AG08396 (cell line): ENCODE measurements around the gene NCOA7.
"Not testable (repeated sequence)": the region's sequence is repeated elsewhere in the genome, so short reads cannot be mapped to it uniquely, and the experiment has no call there.

Experiments used
- DNase-seq: peaks from one replicate; pipeline ENCODE4 v3.0.0; 2012; ENCODE audit warnings: low spot score, mixed read lengths

Gene NCOA7

DNA sequence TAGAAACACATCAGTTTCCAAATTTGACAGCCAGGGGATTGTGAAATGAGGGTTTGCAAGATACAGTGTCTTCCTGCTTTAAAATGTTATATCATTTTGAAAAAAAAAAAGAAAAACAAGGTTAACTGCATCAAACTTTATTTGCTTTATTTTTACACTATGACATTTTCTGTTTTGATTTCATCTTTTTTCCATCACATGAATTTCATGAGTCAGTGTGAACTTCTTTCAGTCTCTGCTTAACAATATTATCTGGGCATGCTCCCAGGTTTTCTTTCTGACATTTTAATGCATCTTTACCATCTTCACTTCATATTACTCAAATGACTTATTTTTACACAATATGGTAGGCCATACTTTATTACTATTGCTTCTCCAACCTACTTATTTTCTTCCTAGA lies 1.9 kb downstream of the NCOA7 start:
- DNase-seq = no peak

DNA sequence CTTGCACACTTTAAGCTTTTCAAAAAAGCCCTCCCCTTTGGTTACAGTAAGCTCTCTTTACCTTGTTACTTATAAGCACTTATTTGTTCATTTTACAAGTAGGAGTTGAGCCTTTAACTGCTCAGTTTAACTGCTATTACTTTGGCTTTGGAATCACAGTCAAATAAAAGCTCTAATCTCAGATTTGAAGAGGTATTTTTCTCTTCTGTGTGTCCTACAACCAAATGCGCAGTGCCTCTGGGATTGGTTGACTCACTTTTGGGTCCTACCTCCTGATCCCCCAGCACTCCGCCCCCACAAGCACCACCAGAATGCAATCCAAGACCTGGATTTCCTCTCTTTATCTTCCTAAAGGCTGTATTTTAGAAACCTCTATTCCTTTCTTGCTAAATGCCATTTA lies 2.5 kb downstream of the NCOA7 start:
- no peak for DNase-seq

DNA sequence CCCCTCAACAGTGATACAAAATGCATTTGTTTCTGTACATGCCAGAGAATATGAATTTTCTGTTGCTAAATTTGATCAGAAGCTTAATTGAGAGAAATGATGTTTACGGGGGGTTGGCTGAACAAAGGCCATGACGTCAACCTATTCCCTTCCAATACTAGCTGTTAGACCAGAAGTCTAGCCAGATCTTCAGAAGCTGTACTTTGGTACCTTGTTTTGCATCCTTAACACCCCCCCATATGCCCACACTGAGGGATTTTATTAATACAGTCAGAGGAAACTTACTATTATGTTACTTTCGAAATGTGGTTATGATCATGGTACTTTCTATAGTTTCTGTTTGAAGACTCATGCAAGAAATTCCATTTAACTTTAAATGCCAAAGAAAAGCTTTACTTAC lies 3.1 kb downstream of the NCOA7 start:
- no peak for DNase-seq

DNA sequence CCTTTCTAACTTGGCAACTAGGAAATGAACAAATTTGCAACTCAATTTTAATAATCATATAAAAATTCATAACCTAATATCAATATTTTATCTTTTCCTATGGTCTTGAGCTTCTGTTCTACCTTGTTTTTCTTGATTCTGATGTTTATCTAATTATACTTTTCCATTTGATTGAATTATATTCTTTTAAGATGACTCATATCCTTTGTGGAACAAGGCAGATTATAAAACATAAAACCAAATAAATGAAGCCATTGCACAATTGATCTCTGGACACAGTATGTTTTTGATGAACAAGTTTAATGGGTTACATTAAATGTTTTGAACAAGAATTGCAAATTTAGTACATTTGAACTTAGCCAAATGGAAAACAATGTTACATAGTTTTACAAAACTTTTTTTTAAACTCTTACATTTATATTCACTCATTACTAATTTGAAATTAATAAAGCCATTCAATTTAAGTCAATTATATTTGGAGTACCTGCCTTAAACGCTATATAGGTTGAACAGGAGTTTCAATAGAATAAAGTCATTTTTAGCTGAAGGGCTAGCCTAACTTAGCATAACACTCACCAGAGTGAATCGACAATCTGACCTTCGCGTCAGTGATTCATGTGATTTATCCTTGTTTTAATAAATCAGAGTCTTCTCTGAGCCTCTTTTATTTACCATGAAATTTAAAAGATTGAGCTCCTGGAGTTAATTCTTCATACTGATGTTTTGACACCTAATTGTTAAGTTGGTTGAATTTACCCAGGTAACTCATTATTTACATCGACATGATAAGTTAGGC lies 3.8 kb downstream of the NCOA7 start:
- DNase-seq = no peak

DNA sequence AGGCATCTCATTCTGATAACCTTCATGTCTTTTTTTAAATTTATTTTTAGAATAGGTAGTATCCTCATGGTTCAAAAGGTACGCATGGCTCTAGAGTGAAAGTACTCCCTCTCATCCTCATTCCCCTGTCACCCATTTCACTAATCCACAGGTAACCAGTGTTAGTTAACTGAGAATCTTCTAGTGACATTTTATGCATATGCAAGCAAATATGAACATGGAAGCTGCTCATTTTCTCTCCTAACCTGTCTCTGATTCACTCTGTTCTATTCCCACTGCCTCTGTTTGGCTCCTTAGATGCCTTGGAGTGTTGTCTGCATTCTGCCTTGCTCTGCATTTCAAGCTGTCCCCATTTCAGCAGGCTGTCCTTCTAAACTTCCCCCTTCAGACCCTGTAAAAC lies 4.5 kb downstream of the NCOA7 start:
- no peak for DNase-seq

DNA sequence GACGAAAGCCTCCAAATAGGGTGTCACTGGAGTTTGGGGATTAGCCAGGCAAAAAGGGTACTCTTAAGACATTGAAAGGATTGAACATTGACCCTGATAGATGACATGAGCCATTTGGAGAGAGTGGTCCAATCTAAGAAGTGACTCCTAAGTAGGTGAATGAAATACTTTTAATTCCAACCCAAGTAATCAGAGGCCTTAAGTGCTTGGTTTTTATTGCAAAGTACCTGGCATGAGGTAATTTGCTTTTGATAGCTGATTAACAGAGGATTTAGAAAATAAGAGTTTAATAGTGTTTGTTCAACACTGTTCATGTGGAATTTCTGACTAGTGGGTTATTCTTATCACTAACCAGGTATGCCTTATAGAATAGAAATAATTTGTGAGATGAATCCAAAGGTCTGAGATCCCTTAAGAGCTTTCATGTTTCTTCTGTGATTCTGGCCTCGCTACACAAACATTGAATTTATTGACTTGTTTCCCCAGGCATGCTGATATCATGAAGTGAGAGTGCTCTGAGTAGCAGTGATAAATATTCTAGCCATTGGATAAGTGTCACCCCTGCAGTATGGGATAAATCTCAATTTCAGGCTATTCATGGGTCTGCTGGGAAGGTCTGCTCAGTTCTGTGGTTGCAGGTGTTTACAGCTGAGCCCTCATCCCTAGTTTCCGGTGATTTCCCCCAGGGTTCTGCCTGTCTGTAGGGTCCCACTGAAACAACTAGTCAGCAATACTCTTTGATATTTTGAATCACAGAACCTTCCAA lies 6.5 kb downstream of the NCOA7 start:
- no peak for DNase-seq

DNA sequence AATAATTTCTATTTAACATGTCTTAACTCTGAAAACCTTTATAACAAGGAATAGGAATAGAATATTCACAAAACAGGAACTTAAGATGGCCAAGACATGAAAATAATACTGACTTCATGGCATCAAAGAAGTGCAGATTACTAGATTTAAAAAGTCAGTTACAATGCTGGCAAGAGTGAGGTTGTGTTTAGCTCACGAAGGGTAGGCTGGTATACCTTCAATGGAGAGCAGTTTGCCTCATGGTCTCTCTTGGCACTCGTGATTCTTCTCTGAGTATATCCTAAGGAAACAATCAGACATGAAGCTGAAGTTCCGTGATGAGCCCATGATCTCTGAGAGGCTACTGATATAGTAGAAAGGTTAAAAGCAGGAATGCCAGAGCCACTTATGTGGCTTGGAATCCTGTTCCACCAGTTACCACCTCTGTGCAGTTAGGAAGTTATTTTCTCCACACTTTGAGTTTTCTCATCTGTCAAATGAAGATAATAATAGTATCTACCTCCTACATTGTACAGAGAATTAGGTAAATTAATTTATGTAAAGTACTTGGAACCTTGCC lies 7.2 kb downstream of the NCOA7 start:
- DNase-seq = no peak

DNA sequence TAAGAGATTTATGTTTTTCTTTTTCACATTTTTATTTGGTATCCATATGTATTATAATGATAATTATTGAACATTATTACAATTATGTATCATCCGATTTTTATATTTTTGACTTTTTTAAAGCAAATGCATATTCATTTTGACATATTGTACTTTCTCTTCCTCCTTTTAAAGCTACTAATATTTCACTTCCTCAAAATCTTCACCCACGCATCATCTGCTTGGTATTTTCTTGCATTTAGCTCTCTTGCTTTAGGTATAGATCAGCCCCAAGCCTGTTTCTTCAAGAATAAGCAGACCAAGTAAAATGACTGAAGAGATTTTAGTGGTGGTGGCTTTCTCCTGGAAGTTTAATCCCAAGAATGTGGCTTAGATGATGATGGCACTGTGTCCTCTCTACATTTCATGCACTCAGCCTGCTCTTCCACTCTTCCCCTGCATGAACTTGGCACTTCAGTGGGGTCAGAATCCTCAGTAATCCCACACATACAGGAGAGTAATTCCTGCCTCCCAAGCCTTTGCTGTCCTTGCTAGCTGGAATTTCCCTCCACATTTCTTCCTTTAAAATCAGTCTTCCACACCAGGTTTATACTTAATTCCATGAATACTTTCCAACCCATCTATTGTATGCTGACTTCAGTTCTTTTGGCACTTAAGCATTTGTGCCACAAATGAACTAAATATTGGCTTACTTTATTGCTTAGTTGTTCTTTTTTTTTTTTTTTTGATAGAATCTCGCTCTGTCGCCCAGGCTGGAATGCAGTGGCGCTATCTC lies 8.2 kb downstream of the NCOA7 start:
- DNase-seq = no peak

DNA sequence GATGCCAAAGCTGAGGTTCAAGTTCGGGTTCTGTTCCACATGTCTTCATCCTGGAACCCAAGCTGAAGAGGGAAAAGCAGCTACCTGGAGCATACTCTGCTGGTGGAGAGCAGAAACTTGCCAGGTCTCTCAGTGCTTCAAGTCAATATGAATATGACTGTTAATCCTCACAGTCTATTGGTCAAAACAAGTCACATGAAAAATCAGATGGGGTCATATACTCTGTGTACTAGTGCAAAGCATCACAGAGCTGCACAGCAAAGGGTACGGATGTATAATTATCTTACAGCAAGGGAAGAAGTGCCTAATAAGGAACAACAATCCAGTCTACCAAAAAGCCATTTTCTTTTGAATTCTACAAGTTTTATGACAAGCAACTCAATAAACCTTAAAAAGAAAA lies 11.6 kb downstream of the NCOA7 start:
- DNase-seq = no peak

DNA sequence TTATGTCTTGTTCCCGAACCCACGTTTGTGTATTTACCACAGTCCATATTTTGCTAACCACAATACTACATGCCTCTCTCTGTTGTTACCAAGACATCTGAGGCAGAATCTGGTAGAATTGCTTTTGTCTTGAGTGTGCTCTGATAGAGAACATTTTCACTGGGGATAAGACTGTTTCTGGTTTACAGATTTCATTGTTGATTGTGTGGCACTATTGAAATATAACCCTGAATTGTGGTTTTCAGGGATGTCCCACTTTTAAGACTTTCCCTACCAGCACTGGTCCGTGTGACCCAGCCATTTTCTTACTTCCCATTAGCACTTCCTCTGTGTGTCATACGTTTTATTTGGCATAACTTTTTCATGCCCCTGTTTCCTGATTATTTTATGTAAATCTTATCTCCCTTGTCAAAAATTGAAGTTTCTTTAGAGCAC lies 12.2 kb downstream of the NCOA7 start:
- no peak for DNase-seq

DNA sequence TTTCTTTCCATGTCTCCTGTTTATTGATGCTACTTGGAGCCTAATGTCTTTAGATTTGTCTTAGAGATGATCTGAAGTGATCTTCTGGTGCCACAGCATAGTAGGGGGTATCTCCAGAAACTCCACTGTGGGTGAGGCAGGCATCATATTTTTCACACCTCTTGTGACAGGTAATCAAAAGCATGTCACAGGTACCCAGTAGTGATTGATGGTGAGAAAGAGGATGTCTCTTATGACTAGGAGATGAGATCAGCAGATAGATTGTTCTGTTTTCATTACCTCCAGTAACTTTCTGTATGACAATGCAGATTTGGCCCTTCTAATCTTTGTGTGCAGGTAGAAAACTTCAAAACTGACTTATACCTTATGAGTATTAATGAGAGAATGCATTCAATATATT lies 13.5 kb downstream of the NCOA7 start:
- no peak for DNase-seq

DNA sequence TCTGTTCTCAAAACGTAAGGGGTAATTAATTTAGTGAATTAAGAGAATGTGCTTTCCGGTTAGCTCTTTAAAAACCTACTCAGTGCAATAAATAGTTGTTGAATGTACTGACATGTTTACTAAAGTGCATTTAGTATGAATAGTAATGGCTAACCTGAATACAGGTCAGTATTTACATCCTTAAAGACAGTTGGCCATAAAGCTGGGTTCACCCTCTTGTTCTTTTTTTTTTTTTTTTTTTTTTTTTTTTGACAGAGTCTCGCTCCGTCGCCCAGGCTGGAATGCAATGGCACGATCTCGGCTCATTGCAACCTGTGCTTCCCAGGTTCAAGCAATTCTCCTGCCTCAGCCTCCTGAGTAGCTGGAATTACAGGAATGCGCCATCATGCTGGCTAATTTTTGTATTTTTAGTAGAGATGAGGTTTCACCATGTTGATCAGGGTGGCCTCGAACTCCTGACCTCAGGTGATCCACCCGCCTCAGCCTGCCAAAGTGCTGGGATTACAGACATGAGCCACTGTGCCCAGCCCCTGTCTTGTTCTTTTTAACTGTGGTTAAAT lies 14.2 kb downstream of the NCOA7 start:
- not testable (repeated sequence) for DNase-seq

DNA sequence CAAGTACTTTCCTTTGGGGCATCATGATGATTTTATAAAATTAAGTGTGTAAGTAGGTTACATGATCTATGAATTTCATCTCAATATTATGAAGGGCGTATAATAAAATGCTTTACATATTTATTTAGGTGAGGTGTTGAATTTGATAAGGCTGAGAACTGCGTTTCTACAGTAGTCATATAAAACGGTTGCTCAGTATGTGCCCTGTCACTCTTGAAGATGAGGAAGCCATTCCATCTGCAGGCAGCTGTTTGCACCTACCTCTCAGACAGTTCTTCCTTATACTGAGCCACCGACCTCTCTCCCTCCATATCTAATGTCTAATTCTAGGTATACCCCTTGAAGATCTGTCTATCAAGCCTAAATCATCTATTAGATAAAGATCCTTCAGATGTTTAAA lies 16.1 kb downstream of the NCOA7 start:
- no peak for DNase-seq

DNA sequence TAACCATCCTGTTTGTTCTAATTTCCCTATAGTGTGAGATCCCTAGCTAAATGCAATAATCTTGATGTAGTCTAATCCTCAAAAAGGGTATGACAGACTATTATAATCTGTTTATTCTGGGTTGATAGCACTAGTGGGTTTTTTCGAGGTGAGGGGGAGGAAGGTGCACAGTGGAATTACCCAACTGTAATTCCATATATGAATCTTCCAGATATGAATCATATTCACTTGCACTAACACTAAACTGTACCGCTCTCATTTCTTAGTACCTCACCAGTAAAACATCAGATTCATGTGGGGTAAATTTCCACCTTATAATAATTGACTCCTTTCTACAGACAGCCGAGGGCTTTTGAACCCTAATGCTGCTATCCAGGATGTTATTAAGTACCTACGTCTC lies 16.5 kb downstream of the NCOA7 start:
- no peak for DNase-seq

DNA sequence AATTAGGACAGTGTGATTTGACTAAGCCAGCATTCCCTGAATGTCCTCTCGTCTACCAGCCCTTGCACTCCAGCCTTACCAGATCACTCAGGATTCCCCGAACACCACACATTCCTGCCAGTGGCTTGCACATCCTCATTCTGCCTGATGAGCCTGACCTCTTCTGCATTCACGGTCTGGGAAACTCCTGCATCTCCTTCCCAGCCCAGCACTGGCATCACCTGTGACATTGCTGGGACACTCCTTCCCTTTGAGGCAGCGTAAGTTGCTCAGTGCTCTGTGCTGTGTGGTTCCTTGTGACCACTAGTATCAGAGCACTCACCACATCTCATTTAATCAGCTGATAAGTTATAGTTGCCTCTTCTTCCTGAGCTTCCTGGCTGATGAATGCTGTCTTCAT lies 17.3 kb downstream of the NCOA7 start:
- DNase-seq = no peak

DNA sequence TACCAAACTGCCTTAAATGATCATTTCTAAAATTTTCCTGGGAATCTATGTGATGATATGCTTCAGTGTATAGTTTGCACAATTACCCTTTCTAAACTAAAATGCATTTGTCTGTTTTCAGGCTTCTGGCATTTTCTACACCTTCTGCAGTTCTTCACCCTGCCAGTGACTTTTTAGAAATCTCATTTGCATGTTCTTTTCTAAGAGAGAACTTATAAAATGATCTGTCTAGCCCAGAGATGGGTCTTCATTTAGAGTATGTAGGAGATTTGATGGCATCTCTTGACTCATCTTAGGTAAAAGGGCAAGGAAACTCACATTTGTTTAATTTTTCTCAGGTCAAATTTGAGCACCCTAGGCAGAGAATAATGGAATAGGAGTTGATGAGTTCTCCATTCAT lies 17.8 kb downstream of the NCOA7 start:
- DNase-seq = no peak

DNA sequence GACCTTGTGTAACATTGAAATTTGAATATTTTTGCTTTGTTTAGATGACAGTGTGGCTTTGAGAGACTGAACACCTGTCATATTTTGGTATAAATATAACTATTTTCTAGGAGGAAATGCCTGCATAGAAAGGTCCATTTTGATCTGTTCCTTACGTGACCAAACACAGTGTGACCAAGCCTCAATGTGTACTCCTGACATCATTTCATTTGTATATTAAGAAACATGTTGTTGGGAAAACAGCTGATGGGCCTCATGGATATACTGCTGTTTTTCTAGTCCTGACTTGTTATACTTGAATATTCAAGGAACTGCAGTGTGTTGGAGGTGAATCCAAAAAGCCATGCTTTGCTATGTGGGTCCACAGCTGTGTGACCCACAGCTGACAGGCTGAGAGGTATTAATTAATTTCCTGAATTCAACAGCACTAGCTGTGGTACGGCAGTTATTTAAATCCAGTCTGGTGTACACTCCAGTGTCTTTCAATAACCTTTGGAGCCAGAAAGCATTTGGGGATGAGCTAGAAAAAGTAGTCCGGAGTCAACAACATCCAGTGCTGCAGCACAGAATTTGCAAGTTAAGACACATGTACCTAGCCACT lies 18.9 kb downstream of the NCOA7 start:
- no peak for DNase-seq

DNA sequence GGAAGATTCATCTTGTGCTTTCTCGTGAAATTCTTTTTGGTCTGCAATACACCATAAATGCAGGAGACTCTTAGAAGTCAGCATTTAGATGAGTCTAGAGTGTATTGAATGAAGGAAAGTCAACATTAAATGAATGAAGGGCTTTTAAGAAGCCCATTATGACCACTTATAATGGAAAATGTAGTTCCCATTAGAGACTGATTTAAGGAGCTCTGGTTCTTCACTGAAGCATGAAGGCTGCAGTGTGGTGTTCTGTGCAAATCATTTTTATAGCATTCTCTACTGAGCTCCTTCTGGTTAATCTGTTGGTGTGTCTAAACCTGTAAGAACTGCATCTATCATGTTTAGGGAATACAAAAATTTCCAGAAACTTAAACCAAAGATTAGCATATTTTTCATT lies 19.7 kb downstream of the NCOA7 start:
- no peak for DNase-seq

DNA sequence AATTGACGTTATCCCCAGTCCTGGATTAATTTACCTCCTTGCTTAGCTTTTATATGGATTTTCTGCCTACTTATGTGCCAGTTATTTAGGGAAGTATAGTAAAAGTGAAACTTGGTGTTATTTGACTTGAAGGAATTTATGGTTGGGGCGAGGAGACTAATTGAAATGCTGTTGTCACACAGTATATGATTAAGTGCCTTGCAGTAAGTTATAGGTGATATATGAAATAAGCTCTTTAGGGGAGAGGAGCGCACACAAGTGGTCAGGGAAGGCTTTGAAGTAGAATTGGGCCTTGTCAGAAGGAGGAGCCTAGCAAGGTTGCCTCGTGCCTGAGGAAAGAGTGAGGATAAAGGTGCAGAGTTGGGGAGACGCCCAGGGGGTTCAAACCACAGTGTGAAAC lies 20.5 kb downstream of the NCOA7 start:
- DNase-seq = no peak

DNA sequence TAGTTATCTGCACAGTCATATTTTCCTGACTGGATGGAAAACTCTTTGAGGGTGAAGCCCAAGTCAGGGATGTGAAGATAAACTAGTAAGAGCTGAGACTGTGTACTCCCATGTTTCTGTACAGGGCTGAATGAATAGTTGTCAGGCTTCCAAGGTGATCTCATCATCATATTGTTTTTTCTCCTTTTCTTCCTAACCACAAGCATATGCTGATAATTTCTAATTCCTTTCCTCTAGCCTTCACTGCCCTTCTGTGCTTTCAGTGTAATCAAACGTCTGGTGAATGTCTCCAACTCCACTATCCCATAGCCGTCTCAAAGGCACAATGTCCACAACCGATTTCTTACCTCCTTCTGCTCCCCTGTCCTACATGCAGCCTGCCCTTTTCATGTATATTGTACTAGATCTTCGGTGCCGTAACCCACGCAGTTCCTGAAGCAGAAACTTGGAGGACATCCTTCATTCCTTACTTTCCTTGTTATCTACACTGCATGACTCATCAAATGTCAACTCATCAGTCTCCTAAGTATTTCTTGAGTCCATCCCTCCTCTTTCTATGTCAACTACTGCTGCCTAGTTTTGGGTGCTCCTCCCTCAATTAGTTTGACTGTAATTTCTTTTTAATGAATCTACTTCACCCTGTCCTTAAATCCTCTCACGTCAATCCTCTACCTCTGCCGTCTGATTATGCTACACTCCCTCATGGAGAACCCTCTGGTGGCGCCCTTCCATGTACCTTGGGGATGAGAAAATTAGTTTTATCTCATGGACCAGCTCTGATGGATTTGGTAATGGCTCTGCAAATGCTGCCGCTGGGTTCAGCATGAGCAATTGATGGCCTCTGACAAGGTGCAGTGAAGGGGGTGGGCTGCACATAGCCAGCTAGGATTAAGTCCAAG lies 21.9 kb downstream of the NCOA7 start:
- DNase-seq = peak; percentile 76

DNA sequence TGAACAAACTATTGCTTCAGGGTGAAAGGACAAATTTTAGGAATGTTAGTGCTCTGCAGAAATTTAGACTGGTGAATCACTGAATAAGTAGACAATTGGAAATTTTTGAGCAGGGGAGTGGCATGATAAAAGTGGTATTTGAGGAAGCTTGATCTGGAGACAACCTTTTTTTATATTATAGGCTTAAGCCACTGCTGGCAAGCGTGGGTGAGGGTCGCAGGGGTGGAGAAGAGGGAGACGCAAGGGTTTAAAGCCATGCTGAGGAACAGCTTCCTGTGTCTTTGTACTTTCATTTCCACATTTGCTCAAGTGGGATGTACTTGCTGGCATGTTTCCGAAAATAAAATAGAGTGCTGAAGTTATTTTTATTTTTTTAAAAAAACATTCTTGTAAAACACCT lies 23.7 kb downstream of the NCOA7 start:
- DNase-seq = no peak
